Transverse colon (tissue), 4 donors: ENCODE results near the gene EP400. TPM values are rescaled to one million over a fixed set of nuclear protein-coding genes. Genes with fewer than 3 reads are reported as not detected.

Experiments
- DNase-seq: peaks from one replicate; pipeline ENCODE4 v3.0.0-alpha.2; 2019
- H3K27ac ChIP-seq, 4 donors: fragments of 200-600 bp; sonication (generic); 2 replicates each; pipeline ENCODE4 v1.5.1; 2016 to 2018; ENCODE audit warnings: inconsistent platforms in 4 of 4
- H3K27me3 ChIP-seq: fragments of 200-600 bp; sonication (generic); 2 replicates; pipeline ENCODE4 v1.5.1; 2017; ENCODE audit warnings: inconsistent platforms
- H3K36me3 ChIP-seq, 4 donors: fragments of 200-600 bp; sonication (generic); 2 replicates each; pipeline ENCODE4 v1.5.1; 2017 to 2019; ENCODE audit warnings: inconsistent platforms in 4 of 4
- H3K4me1 ChIP-seq, 4 donors: fragments of 200-600 bp; sonication (generic); 2 replicates each; pipeline ENCODE4 v1.5.1; 2017 to 2020; ENCODE audit warnings: inconsistent platforms in 4 of 4
- H3K4me3 ChIP-seq, 4 donors: fragments of 200-600 bp; sonication (generic); 1 replicate in 1 of 4; 2 replicates in 3 of 4; pipeline versions ENCODE4 v1.5.1 to v1.6.1; 2017 to 2019; ENCODE audit warnings: inconsistent platforms in 4 of 4
- H3K9me3 ChIP-seq, 2 donors: fragments of 200-600 bp; sonication (generic); 2 replicates each; pipeline ENCODE4 v1.5.1; 2017 to 2019; ENCODE audit warnings: inconsistent platforms in 2 of 2
- EP300 ChIP-seq: sonication (generic); formaldehyde crosslinking; IDR thresholded peaks from one replicate; pipeline ENCODE4 v1.6.1; 2017; ENCODE audit warnings: antibody characterized with exemption, low read depth
- POLR2A ChIP-seq: fragments of 450-650 bp; IDR thresholded peaks from one replicate; pipeline ENCODE4 v1.6.1; 2016; ENCODE audit warnings: antibody characterized with exemption, mild to moderate bottlenecking, moderate library complexity
- POLR2AphosphoS5 ChIP-seq, 3 donors: sonication (generic); formaldehyde crosslinking; IDR thresholded peaks; one replicate each; pipeline ENCODE4 v1.6.1; 2016; ENCODE audit warnings: antibody characterized with exemption in 3 of 3
- WGBS, 2 donors: methylation state at CpG; one replicate each; pipeline ENCODE4 v1.1.5; 2018; ENCODE audit warnings: low coverage in 1 of 2; 5-methylcytosine and 5-hydroxymethylcytosine counted together
- in situ Hi-C, 4 donors: fragments of 200-750 bp; cut with MboI; loops; one replicate each; pipeline versions ENCODE4 v1.15.0 to v1.15.1; 2017; ENCODE audit warnings: low sequenced_read_pairs in 3 of 4, low pct_ligation_motif_present in 1 of 4, low pct_unique_long_range_greater_than_20kb in 1 of 4
- intact Hi-C: fragments of 100-400 bp; cut with DNase I; formaldehyde crosslinking; loops from one replicate; pipeline ENCODE4 v1.15.1; 2023; ENCODE audit warnings: low total_unique reads
- total RNA-seq, 4 donors: library from RNA; depleted of rRNA; stranded (reverse); fragments of >200 nt; gene quantifications; one replicate each; pipeline ENCODE4 v1.1.0, GENCODE V29; 2016
- TF ChIP-seq, protein P1 (sequence below), 5 experiments: fragments of 200-600 bp in 3 of 5; fragments of 450-650 bp in 2 of 5; sonication (generic) in 3 of 5; IDR thresholded peaks; 1 replicate in 2 of 5; 2 replicates in 3 of 5; pipeline ENCODE4 v1.5.1; 2016 to 2017; ENCODE audit warnings: antibody characterized with exemption in 5 of 5, inconsistent platforms in 3 of 5, mild to moderate bottlenecking in 2 of 5, moderate library complexity in 1 of 5

Gene EP400
- total RNA-seq, 4 donors from 2014 or later: 25.4 to 67.3 (median 37.5) TPM

- Histone ChIP-seq H3K36me3 (peaks cover 0 to 26% (median 11%) of the 10 kb centered on the region in 4 donors), H3K27ac (peak overlapping the region in 1 of 4 donors; percentile 48)
- intact Hi-C loops: no loop called here
Observed at GRCh38 chr12:132071830-132072384, 122.2 kb downstream of the EP400 start.

DNA sequence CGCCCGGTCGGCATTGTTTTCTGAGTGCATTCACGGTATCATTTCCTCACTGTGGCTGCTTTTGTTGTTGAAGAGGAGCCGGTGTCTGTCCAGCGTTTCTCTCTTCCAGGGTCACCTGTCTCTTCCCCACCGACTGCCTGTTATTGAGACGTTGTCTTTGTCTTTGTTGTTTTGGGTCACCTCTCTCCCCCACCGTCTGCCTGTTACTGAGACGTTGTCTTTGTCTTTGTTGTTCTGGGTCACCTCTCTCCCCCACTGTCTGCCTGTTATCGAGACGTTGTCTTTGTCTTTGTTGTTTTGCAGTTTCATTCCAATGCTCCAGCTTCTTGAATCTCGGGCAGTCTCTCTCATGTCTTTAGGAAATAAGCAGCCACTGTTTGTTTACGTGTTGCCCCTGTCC lies 124.5 kb downstream of the EP400 start:
- Histone ChIP-seq H3K9me3 (no peaks in the 10 kb centered on the region), H3K4me3 (no peak overlapping the region), H3K27me3 (no peaks in the 10 kb centered on the region), H3K4me1 (no peaks in the 10 kb centered on the region), H3K27ac (no peak overlapping the region), H3K36me3 (peaks cover 0 to 39% (median 11%) of the 10 kb centered on the region in 4 donors)
- intact Hi-C loops (no loop called here), in situ Hi-C loops (no loop called here)
- TF ChIP-seq, protein P1, sequence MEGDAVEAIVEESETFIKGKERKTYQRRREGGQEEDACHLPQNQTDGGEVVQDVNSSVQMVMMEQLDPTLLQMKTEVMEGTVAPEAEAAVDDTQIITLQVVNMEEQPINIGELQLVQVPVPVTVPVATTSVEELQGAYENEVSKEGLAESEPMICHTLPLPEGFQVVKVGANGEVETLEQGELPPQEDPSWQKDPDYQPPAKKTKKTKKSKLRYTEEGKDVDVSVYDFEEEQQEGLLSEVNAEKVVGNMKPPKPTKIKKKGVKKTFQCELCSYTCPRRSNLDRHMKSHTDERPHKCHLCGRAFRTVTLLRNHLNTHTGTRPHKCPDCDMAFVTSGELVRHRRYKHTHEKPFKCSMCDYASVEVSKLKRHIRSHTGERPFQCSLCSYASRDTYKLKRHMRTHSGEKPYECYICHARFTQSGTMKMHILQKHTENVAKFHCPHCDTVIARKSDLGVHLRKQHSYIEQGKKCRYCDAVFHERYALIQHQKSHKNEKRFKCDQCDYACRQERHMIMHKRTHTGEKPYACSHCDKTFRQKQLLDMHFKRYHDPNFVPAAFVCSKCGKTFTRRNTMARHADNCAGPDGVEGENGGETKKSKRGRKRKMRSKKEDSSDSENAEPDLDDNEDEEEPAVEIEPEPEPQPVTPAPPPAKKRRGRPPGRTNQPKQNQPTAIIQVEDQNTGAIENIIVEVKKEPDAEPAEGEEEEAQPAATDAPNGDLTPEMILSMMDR (IDR thresholded peaks at IDR 0.05): no peak
- no peak for TF ChIP-seq POLR2A
- no peak for TF ChIP-seq EP300
- TF ChIP-seq POLR2AphosphoS5 (IDR thresholded peaks at IDR 0.05): no peak
- WGBS, 2 donors: 83 to 96% methylated on average over 11 to 14 of the region's 14 CpGs
- no peak for DNase-seq

More at GRCh38 chr12:132071830-132072384, 122.2 kb downstream of the EP400 start:
- Histone ChIP-seq H3K4me1 (no peaks in the 10 kb centered on the region), H3K4me3 (no peak overlapping the region), H3K27me3 (no peaks in the 10 kb centered on the region), H3K9me3 (no peaks in the 10 kb centered on the region)
- TF ChIP-seq POLR2AphosphoS5 (IDR thresholded peaks at IDR 0.05): no peak
- TF ChIP-seq POLR2A: no peak
- TF ChIP-seq, protein P1 (IDR thresholded peaks at IDR 0.05): no peak
- TF ChIP-seq EP300: no peak
- WGBS, 2 donors: 91 to 92% methylated on average over 6 to 14 of the region's 14 CpGs
- in situ Hi-C loops: no loop called here
- no peak for DNase-seq

- H3K9me3 ChIP-seq: no peaks in the 10 kb centered on the region
- DNase-seq: no peak
- WGBS, 2 donors: 91 to 100% methylated on average over 3 to 15 of the region's 15 CpGs
- TF ChIP-seq POLR2AphosphoS5 (IDR thresholded peaks at IDR 0.05) (no peak), POLR2A (no peak), EP300 (no peak)
- TF ChIP-seq, protein P1 (IDR thresholded peaks at IDR 0.05): no peak
- H3K4me1 ChIP-seq: no peaks in the 10 kb centered on the region
- H3K36me3 ChIP-seq: peaks cover 0 to 39% (median 11%) of the 10 kb centered on the region in 4 donors
- H3K4me3 ChIP-seq: no peak overlapping the region
- in situ Hi-C loops (no loop called here), intact Hi-C loops (no loop called here)
- H3K27me3 ChIP-seq: no peaks in the 10 kb centered on the region
- no peak overlapping the region for H3K27ac ChIP-seq
Observed at GRCh38 chr12:132075026-132075713, 125.4 kb downstream of the EP400 start.

DNA sequence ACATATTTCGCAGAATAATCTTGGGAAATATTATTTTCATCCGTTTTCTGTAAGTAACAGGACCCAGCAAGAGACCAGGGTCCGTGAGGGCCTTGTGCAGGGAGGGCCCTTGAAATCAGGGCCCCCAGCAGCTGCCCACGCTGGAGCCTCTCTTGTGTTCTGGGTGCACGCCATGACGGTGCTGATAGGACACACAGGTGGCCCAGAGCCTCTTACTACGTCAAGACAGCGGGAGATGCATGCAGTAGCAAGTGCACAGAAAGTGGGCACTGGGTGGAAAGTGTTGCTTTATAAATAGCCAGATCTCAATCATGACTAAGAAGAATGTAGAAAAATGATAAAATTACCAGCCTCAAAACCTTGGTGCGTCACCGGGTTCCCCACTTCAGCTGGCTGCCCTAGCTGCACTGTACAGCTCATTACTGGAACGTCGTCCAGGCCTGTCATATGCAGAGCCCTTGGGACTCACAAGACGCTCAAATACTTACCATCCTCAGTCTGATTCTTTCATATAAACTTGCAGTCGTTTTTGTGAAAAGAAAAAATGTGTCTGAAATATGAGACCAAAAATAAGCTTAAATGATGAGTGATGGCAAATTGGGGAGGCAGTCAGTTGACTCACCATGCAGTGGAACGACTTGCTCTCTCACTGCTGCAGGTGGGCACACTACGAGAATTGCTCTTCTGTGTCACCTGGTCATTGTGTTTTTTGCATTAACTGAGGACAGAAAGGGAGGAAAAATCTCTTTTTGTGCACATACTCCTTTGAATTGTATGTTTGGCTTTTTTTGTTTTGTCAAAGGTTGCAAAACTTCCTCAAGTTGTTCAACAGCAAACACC lies 126.2 kb downstream of the EP400 start:
- DNase-seq: no peak
- 91 to 92% methylated on average over 9 to 16 of the region's 16 CpGs for WGBS, 2 donors
- TF ChIP-seq EP300 (no peak), POLR2AphosphoS5 (IDR thresholded peaks at IDR 0.05) (no peak), POLR2A (no peak)
- TF ChIP-seq, protein P1 (IDR thresholded peaks at IDR 0.05): no peak
- Histone ChIP-seq H3K27me3 (no peaks in the 10 kb centered on the region), H3K27ac (no peak overlapping the region), H3K4me1 (no peaks in the 10 kb centered on the region), H3K36me3 (peaks cover 0 to 39% (median 11%) of the 10 kb centered on the region in 4 donors), H3K9me3 (no peaks in the 10 kb centered on the region), H3K4me3 (no peak overlapping the region)
- intact Hi-C loops (no loop called here), in situ Hi-C loops (no loop called here)
